ENCODE measurements around the gene CPT1A.
"Not testable (repeated sequence)": the region's sequence is repeated elsewhere in the genome, so short reads cannot be mapped to it uniquely, and the experiment has no call there.

The CPT1A gene

GRCh38 chr11:68841718-68842426 is at the start of gene CPT1A:
Gene CPT1A (minus strand): TSS chr11:68841916. CDS start chr11:68815474, 26,442 bp downstream.
- DNase-seq, result peak; percentile 43

GRCh38 chr11:68890490-68891231 is 48.9 kb upstream of the CPT1A start:
- no peak for DNase-seq

GRCh38 chr11:68889948-68890446 is 48.3 kb upstream of the CPT1A start:
- DNase-seq, result no peak

GRCh38 chr11:68884827-68885226 is 43.1 kb upstream of the CPT1A start:
- not testable (repeated sequence) for DNase-seq

GRCh38 chr11:68882391-68882790 is 40.7 kb upstream of the CPT1A start:
- no peak for DNase-seq

GRCh38 chr11:68881320-68881719 is 39.6 kb upstream of the CPT1A start:
- no peak for DNase-seq

GRCh38 chr11:68880851-68881250 is 39.1 kb upstream of the CPT1A start:
- DNase-seq, result no peak

GRCh38 chr11:68878022-68878421 is 36.3 kb upstream of the CPT1A start:
- DNase-seq, result no peak

GRCh38 chr11:68872216-68873003 is 30.7 kb upstream of the CPT1A start:
- DNase-seq, result no peak

GRCh38 chr11:68870470-68870869 is 28.8 kb upstream of the CPT1A start:
- no peak for DNase-seq

GRCh38 chr11:68868221-68868835 is 26.6 kb upstream of the CPT1A start:
- DNase-seq, result no peak

GRCh38 chr11:68867066-68867465 is 25.4 kb upstream of the CPT1A start:
- no peak for DNase-seq

GRCh38 chr11:68865241-68865640 is 23.5 kb upstream of the CPT1A start:
- DNase-seq, result no peak

GRCh38 chr11:68863553-68864265 is 22.0 kb upstream of the CPT1A start:
- DNase-seq, result no peak

- DNase-seq, result no peak
Measured at GRCh38 chr11:68862421-68862820, 20.7 kb upstream of the CPT1A start.

- DNase-seq, result no peak
Measured at GRCh38 chr11:68859123-68859522, 17.4 kb upstream of the CPT1A start.

GRCh38 chr11:68857037-68857586 is 15.4 kb upstream of the CPT1A start:
- DNase-seq, result no peak

GRCh38 chr11:68856425-68857030 is 14.8 kb upstream of the CPT1A start:
- not testable (repeated sequence) for DNase-seq

GRCh38 chr11:68855205-68855981 is 13.7 kb upstream of the CPT1A start:
- no peak for DNase-seq

GRCh38 chr11:68854273-68854958 is 12.7 kb upstream of the CPT1A start:
- DNase-seq, result no peak

Data from DMS79 treated with DMSO at 0.1 percent for 48 hours (cell line).